ENCODE data around the gene STRN3.
A peak's percentile ranks its signal among the peaks of the same experiment; 100 is the strongest.
"Not testable (repeated sequence)": the region's sequence is repeated elsewhere in the genome, so short reads cannot be mapped to it uniquely, and the experiment has no call there.

STRN3 gene

GRCh38 chr14:31000629-31001338 is 25.4 kb downstream of the STRN3 start:
- no peak for DNase-seq (ENCODE audit: low read depth in 2 of 2)

- no peak for DNase-seq (ENCODE audit: low read depth in 2 of 2)
These were observed 27.0 kb downstream of the STRN3 start for GRCh38 chr14:30999038-30999773.

GRCh38 chr14:30998100-30998706 is 28.0 kb downstream of the STRN3 start:
- no peak for DNase-seq (ENCODE audit: low read depth in 2 of 2)

GRCh38 chr14:30996892-30997659 is 29.1 kb downstream of the STRN3 start:
- DNase-seq (ENCODE audit: low read depth in 2 of 2) = no peak

- DNase-seq (ENCODE audit: low read depth in 2 of 2) = no peak
These were observed 30.5 kb downstream of the STRN3 start for GRCh38 chr14:30995689-30996088.

- no peak for DNase-seq (ENCODE audit: low read depth in 2 of 2)
These were observed 31.2 kb downstream of the STRN3 start for GRCh38 chr14:30994681-30995620.

- no peak for DNase-seq (ENCODE audit: low read depth in 2 of 2)
These were observed 33.1 kb downstream of the STRN3 start for GRCh38 chr14:30993071-30993470.

- no peak for DNase-seq (ENCODE audit: low read depth in 2 of 2)
These were observed 34.8 kb downstream of the STRN3 start for GRCh38 chr14:30991408-30991807.

- no peak for DNase-seq (ENCODE audit: low read depth in 2 of 2)
These were observed 35.4 kb downstream of the STRN3 start for GRCh38 chr14:30990770-30991169.

- DNase-seq (ENCODE audit: low read depth in 2 of 2) = no peak
These were observed 37.7 kb downstream of the STRN3 start for GRCh38 chr14:30988509-30988908.

GRCh38 chr14:30985796-30986195 is 40.4 kb downstream of the STRN3 start:
- DNase-seq (ENCODE audit: low read depth in 2 of 2) = no peak

GRCh38 chr14:30983858-30984257 is 42.3 kb downstream of the STRN3 start:
- DNase-seq (ENCODE audit: low read depth in 2 of 2) = no peak

GRCh38 chr14:30982533-30982932 is 43.6 kb downstream of the STRN3 start:
- DNase-seq (ENCODE audit: low read depth in 2 of 2) = no peak

GRCh38 chr14:30980980-30981379 is 45.2 kb downstream of the STRN3 start:
- DNase-seq (ENCODE audit: low read depth in 2 of 2) = no peak

GRCh38 chr14:30980106-30980704 is 46.0 kb downstream of the STRN3 start:
- peak in 1 of 2 donors; percentile 27 for DNase-seq (ENCODE audit: low read depth in 2 of 2)

- DNase-seq (ENCODE audit: low read depth in 2 of 2) = no peak
These were observed 48.4 kb downstream of the STRN3 start for GRCh38 chr14:30977752-30978151.

GRCh38 chr14:30974628-30975027 is 51.6 kb downstream of the STRN3 start:
- DNase-seq (ENCODE audit: low read depth in 2 of 2) = no peak

- no peak for DNase-seq (ENCODE audit: low read depth in 2 of 2)
These were observed 53.1 kb downstream of the STRN3 start for GRCh38 chr14:30972882-30973582.

- not testable (repeated sequence) for DNase-seq (ENCODE audit: low read depth in 2 of 2)
These were observed 54.0 kb downstream of the STRN3 start for GRCh38 chr14:30972036-30972732.
